K562 (cell line): ENCODE measurements around the gene SLC2A4. TPM values are rescaled to one million over a fixed set of nuclear protein-coding genes. Genes with fewer than 3 reads are reported as not detected.
A peak's percentile ranks its signal among the peaks of the same experiment; 100 is the strongest.

ENCODE experiments used
- BHLHE40 ChIP-seq: IDR thresholded peaks from 2 replicates; pipeline ENCODE4 v1.6.1; 2011; ENCODE audit warnings: low read length, improper control_type of control experiment
- KLF16 ChIP-seq: IDR thresholded peaks from 2 replicates; pipeline ENCODE4 v1.6.1; 2016; ENCODE audit warnings: antibody characterized with exemption
- NR2C2 ChIP-seq, 2 experiments: fragments of 200-800 bp in 1 of 2; sonication (Bioruptor generic) in 1 of 2; sonication (generic) in 1 of 2; formaldehyde crosslinking in 1 of 2; IDR thresholded peaks; 2 replicates each; pipeline versions ENCODE4 v1.6.1 to v1.8.0; 2016 to 2022; ENCODE audit warnings: mild to moderate bottlenecking in 1 of 2, missing compliant biosample characterization in 1 of 2, missing genetic modification characterization in 1 of 2, missing genetic modification reagents in 1 of 2
- RCOR1 ChIP-seq, 2 experiments: IDR thresholded peaks; 2 replicates each; pipeline ENCODE4 v1.6.1; 2012; ENCODE audit warnings: low read depth in 2 of 2, low read length in 2 of 2, borderline replicate concordance in 1 of 2, improper control_type of control experiment in 1 of 2
- UBTF ChIP-seq, 2 experiments: IDR thresholded peaks; 2 replicates each; pipeline ENCODE4 v1.6.1; 2012; ENCODE audit warnings: improper control_type of control experiment in 2 of 2, low read depth in 2 of 2, low read length in 2 of 2, borderline replicate concordance in 1 of 2
- ZNF445 ChIP-seq: fragments of 250-450 bp; sonication (Bioruptor Pico); IDR thresholded peaks from 2 replicates; pipeline ENCODE4 v1.4.0; 2020; ENCODE audit warnings: low read depth, mild to moderate bottlenecking, moderate library complexity
- ZNF518B ChIP-seq: fragments of 250-450 bp; sonication (Bioruptor Pico); IDR thresholded peaks from 2 replicates; pipeline ENCODE4 v1.5.0; 2021; ENCODE audit warnings: mild to moderate bottlenecking, moderate library complexity
- ZNF639 ChIP-seq, 2 experiments: fragments of 200-800 bp in 1 of 2; sonication (Bioruptor generic) in 1 of 2; sonication (generic) in 1 of 2; formaldehyde crosslinking in 1 of 2; IDR thresholded peaks in 1 of 2; conservative IDR thresholded peaks in 1 of 2; 2 replicates each; pipeline versions ENCODE4 v1.5.0 to v1.6.1; 2016 to 2020; ENCODE audit warnings: missing compliant biosample characterization in 1 of 2, missing genetic modification characterization in 1 of 2, missing genetic modification reagents in 1 of 2
- polyA plus RNA-seq, 8 experiments: library from polyadenylated mRNA; depleted of rRNA in 4 of 8; stranded (reverse) in 5 of 8; unstranded in 3 of 8; fragments of >200 nt; fragmentation: Nextera tagmentation in 2 of 8; fragmentation: Illumina TruSeq in 1 of 8; extraction: Ambion mirVana in 2 of 8; extraction: Trizol in 1 of 8; gene quantifications; 2 replicates each; pipeline versions ENCODE4 v1.2.1 to v1.2.3, GENCODE V29; 2011 to 2014; ENCODE audit warnings: inconsistent platforms in 1 of 8, missing spikeins in 1 of 8
- total RNA-seq, 7 experiments: library from RNA; depleted of rRNA in 6 of 7; stranded (reverse); fragments of >200 nt in 6 of 7; fragmentation: Illumina TruSeq in 2 of 7; extraction: Trizol in 2 of 7; gene quantifications; 2 replicates each; pipeline versions ENCODE4 v1.2.1 to v1.2.3, GENCODE V29; 2011 to 2021; ENCODE audit warnings: low replicate concordance in 1 of 7

SLC2A4 gene
- total and polyA plus RNA-seq, 9 of the 15 experiments (the other 6 are each of a cell fraction or from before 2014, with no cell fraction given): 0.74 to 3.5 (median 1.6) TPM

- 0 out of 2 replicates have a peak, but pooled peaks have one; percentile 17 for TF ChIP-seq KLF16
- peak in 1 of 2 experiments; percentile 30; a peak in 1 of 4 replicates for TF ChIP-seq ZNF639 (CRISPR knock-in tag; conservative IDR thresholded peaks at IDR 0.05 in 1 of 2, IDR thresholded peaks at IDR 0.05 in 1 of 2)
- 0 out of 4 replicates have a peak, but pooled peaks have one; percentile 43 to 52 for TF ChIP-seq UBTF (IDR thresholded peaks at IDR 0.05; ENCODE audit: borderline replicate concordance in 1 of 2, low read depth in 2 of 2, low read length in 2 of 2)
- TF ChIP-seq BHLHE40: 0 out of 2 replicates have a peak, but pooled peaks have one; percentile 15
- TF ChIP-seq ZNF445 (CRISPR knock-in tag): no peak
- peak; percentile 28; the same call in 1 of the 2 replicates for TF ChIP-seq NR2C2 (CRISPR knock-in tag; IDR thresholded peaks at IDR 0.05)
- TF ChIP-seq NR2C2 (tag; IDR thresholded peaks at IDR 0.05): peak; percentile 47; the same call in 1 of the 2 replicates
- peak in 1 of 2 experiments; percentile 14; a peak in 1 of 4 replicates for TF ChIP-seq RCOR1 (IDR thresholded peaks at IDR 0.05; ENCODE audit: borderline replicate concordance in 1 of 2, low read depth in 2 of 2, low read length in 2 of 2)
- no peak for TF ChIP-seq ZNF518B (CRISPR knock-in tag)
Observed at GRCh38 chr17:7280519-7281073, 922 bp upstream of the SLC2A4 start (continued).
